Measurements from ENCODE around the gene RFX2. TPM values are rescaled to one million over a fixed set of nuclear protein-coding genes. Genes with fewer than 3 reads are reported as not detected.

RFX2 gene
- total RNA-seq, result 3.9 and 8.0 TPM in 2 replicates

DNA sequence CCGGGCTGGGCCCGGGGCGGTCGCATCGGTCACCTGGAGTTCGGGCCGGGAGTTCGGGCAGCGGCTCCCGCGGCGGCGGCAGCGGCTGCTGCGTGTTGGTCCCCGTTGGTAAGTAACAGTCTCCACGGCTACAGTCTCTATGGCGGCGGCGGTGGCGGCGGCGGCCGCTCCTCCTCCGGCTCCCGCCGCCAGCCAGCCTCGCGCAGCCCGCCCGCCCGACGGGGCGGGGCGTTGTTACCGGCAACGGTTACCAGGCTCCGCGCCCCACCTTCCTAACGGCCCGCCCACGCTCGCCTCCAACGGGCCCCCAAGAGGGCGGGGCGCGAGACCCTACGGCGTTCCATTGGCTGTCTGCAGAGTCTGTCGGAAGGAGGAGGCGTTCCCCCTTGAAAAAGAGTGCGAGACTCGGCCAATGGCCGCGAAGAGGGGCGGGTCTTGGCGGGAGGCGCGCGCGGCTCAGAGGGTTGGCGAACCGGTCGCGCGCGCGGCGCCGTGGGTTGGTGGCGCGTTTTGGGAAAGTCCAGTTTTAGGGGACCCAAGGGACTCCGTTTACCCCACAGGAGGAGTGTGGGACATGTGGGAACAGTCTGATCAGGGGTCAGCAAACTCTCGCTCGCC, at the start of gene RFX2:
Gene RFX2, minus strand, starts transcription at position 141 of the 618 bp plus-strand sequence. CDS start 63,004 bp downstream, outside the sequence.

GRCh38 chr19:5977785-5978605, 132.3 kb downstream of the RFX2 start, which contains the start of gene RANBP3:
Gene RANBP3, minus strand, starts transcription at chr19:5978140. Its CDS starts 58 bp downstream, at chr19:5978082.

Other genes starting within 250 kb of the RFX2 start
- not detected in 2 replicates for gene FUT5, start 240.0 kb downstream of the RFX2 start, total RNA-seq
- 253 and 291 TPM in 2 replicates for gene NDUFA11, start 206.7 kb downstream of the RFX2 start, total RNA-seq
- gene VMAC, start 205.6 kb downstream of the RFX2 start, total RNA-seq, result 3.5 and 8.0 TPM in 2 replicates
- 1.4 and 4.5 TPM in 2 replicates for gene CAPS, start 196.2 kb downstream of the RFX2 start, total RNA-seq
- gene RANBP3, start 132.4 kb downstream of the RFX2 start, total RNA-seq, result 36.1 and 44.5 TPM in 2 replicates
- not detected in 2 replicates for gene ACSBG2, start 25.2 kb upstream of the RFX2 start, total RNA-seq
- 5.2 and 6.5 TPM in 2 replicates for gene MLLT1, start 169.5 kb upstream of the RFX2 start, total RNA-seq
- not detected in 2 replicates for gene ACER1, start 223.1 kb upstream of the RFX2 start, total RNA-seq

Data from uterine smooth muscle cell (primary cell).